Panc1 (cell line): ENCODE results near the gene PLEKHN1.

Experiments used
- CTCF ChIP-seq: fragments of 450-650 bp; IDR thresholded peaks from 2 replicates; pipeline ENCODE4 v1.5.1; 2017; ENCODE audit warnings: mild to moderate bottlenecking
- POLR2AphosphoS5 ChIP-seq: IDR thresholded peaks from 2 replicates; pipeline ENCODE4 v1.6.1; 2012; ENCODE audit warnings: mild to moderate bottlenecking, low read depth, low read length, moderate library complexity
- REST ChIP-seq, 2 experiments: IDR thresholded peaks; 2 replicates each; pipeline ENCODE4 v1.6.1; 2011 to 2012; ENCODE audit warnings: low read depth in 2 of 2, control low read depth in 1 of 2, low read length in 1 of 2, mild to moderate bottlenecking in 1 of 2, moderate library complexity in 1 of 2; ENCODE audit not compliant: insufficient read depth in 1 of 2
- SIN3A ChIP-seq: IDR thresholded peaks from 2 replicates; pipeline ENCODE4 v1.6.1; 2012; ENCODE audit warnings: low read depth, mild to moderate bottlenecking, low read length, moderate library complexity, borderline replicate concordance; ENCODE audit not compliant: insufficient read depth
- TCF7L2 ChIP-seq: IDR thresholded peaks from 2 replicates; pipeline ENCODE4 v1.6.1; 2011; ENCODE audit warnings: mild to moderate bottlenecking, low read depth, low read length, inconsistent platforms

GRCh38 chr1:918843-919242, 47.4 kb upstream of the PLEKHN1 start:
- TF ChIP-seq CTCF (no peak), POLR2AphosphoS5 (no peak), TCF7L2 (no peak), REST (IDR thresholded peaks at IDR 0.05; ENCODE audit: insufficient read depth in 1 of 2, low read depth in 2 of 2, low read length in 1 of 2) (no peak), SIN3A (no peak)
